Sciatic nerve (tissue), 2 donors: ENCODE measurements around the gene STX19. TPM values are rescaled to one million over a fixed set of nuclear protein-coding genes. Genes with fewer than 3 reads are reported as not detected.
"Not testable (repeated sequence)": the region's sequence is repeated elsewhere in the genome, so short reads cannot be mapped to it uniquely, and the experiment has no call there.

Experiments
- ATAC-seq: fragments of 200-7000 bp; cut with Tn5 transposase; one replicate; pipeline ENCODE4 v1.9.1; 2020; ENCODE audit warnings: mild to moderate bottlenecking, moderate library complexity
- DNase-seq: peaks from one replicate; pipeline ENCODE4 v3.0.0-alpha.2; 2020; ENCODE audit warnings: low spot score
- intact Hi-C: fragments of 100-400 bp; cut with DNase I; formaldehyde crosslinking; loops from one replicate; pipeline ENCODE4 v1.14.2; 2022
- total RNA-seq: library from RNA; stranded (reverse); fragmentation: NEBNext Ultra II Directional; extraction: Animal tissue kit (Norgen Biotek cat#: 25700); gene quantifications from one replicate; pipeline ENCODE4 v1.2.1, GENCODE V29; 2021
- donor health status: DM: no; HTN: no; CAD: no.
- donor health status: DM: no; HTN: no; CAD: no.

STX19 gene
- total RNA-seq, 1 donor from 2014 or later = 0.31 TPM

DNA sequence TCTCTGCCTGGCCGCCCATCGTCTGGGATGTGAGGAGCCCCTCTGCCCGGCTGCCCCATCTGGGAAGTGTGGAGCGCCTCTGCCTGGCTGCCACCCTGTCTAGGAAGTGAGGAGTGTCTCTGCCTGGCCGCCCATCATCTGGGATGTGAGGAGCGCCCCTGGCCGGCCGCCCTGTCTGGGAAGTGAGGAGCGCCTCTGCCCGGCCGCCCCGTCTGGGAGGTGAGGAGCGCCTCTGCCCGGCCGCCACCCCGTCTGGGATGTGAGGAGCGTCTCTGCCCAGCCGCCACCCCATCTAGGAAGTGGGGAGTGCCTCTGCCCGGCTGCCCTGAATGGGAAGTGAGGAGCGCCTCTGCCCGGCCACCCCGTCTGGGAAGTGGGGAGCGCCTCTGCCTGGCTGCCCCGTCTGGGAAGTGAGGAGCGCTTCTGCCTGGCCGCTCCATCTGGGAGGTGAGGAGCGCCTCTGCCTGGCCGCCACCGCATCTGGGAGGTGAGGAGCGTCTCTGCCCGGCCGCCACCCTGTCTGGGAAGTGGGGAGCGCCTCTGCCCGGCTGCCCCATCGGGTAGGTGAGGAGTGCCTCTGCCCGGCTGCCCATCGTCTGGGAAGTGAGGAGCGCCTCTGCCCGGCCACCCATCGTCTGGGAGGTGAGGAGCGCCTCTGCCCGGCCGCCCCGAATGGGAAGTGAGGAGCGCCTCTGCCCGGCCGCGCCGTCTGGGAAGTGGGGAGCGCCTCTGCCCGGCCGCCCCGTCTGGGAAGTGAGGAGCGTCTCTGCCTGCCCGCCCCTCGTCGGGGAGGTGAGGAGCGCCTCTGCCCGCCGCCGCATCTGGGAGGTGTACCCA lies 15.9 kb upstream of the STX19 start:
- DNase-seq = not testable (repeated sequence)

DNA sequence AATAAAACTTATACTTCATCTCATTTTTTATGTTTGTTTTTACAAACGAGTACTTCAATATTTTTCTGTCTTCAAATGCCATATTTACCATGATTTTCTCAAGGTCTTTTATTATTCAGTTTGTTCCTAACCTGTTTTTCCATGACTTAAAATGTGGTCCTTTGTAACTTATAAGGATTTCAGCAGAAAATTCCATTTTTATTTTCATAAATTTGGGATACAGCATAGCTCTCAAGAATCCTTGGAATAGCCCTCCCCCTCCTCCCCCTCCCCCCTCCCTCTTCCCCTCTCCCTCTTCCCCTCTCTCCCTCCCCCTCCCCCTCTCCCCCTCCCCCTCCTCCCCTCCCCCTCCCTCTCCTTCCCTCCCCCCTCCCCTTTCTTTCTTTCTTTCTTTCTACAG lies 14.9 kb upstream of the STX19 start:
- no peak for DNase-seq
- intact Hi-C loops = no loop called here
- ATAC-seq = no peak

More for the DNA sequence above, 15.9 kb upstream of the STX19 start:
- intact Hi-C loops, ATAC-seq: not testable (repeated sequence)

DNA sequence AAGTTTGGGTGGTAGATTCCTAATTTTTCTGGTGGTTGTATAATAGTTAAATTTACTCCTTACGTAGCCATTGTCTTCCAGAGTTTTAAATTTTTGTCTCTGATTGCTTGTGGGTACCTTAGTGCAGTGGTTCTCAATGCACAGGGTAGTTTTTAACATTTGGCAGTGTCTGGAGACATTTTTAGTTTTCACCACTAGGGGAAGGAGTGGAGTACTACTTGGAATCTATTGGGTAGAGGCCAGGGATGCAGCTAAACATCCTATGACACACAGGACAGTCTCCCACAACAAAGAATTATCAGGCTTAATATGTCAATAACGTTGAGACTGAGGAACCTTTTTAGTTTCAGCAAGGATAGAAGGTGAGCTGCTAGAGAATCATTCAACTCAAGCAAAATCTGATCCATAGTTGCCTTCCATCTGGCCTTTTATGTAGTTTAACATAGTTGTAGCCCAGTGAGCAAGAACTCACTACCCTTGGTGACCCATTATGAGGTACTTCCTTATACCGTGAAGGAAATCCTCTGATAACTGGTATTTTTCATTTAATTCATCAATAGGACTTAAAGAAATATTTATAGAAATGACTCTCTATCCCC lies 8.6 kb upstream of the STX19 start:
- ATAC-seq = no peak

DNA sequence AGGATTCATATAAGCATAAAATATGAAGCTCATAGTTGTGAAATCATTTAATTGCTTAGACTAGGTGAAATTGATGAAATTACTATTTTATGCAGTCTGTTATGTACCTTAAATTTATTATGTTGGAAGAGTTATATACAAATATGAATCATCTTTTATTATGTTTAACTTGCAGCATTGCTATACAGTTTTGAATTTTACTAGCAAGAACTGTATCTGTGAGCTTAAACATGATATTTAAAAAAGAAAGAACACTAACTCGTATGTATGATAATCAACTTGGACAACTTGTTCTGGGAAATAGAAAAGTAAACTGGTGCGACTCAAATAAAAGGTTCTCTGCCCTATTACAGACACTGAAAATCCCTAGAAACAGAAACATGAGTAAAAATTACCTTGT lies 1.8 kb downstream of the STX19 start:
- ATAC-seq = no peak
- no peak for DNase-seq
- intact Hi-C loops = no loop called here

More for the DNA sequence above, 8.6 kb upstream of the STX19 start:
- intact Hi-C loops = no loop called here
- no peak for DNase-seq

DNA sequence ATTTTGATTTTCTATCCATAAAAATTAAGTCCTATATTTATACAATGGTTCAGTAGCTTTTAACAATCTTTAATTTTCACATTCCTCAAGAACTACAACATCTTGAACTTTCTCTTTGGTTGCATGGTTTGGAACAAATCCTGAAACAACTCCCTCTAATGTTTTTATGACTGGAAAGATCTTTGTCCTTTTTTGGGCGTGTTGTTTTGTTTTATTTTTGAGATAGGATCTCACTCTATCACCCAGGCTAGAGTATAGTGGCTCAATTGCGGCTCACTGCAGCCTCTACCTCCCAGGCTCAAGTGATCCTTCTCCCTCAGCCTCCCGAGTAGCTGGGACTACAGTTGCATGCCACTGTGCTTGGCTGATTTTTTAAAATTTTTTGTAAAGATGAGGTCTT lies 4.0 kb downstream of the STX19 start:
- intact Hi-C loops = no loop called here
- DNase-seq = no peak
- ATAC-seq = peak; percentile 42

DNA sequence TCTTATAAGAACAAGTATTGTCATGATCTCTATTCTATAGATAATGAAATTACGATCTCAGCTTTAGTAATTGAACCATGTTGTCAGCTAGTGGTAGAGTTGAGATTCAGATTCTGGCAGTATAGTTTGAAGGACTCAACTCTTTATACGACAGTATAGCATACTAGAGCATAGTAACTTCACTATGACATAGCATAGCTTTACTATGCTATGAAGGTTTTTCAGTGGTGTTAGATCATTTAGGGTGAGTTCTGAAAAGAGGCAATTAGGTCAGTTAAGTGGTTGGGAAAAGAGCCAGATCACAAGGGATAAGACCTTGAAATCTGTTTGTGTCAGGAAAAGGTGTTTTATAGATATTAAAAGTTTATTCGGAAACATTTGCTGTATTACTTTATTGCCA lies 8.1 kb downstream of the STX19 start:
- ATAC-seq (no peak), DNase-seq (no peak)
- intact Hi-C loops = no loop called here

DNA sequence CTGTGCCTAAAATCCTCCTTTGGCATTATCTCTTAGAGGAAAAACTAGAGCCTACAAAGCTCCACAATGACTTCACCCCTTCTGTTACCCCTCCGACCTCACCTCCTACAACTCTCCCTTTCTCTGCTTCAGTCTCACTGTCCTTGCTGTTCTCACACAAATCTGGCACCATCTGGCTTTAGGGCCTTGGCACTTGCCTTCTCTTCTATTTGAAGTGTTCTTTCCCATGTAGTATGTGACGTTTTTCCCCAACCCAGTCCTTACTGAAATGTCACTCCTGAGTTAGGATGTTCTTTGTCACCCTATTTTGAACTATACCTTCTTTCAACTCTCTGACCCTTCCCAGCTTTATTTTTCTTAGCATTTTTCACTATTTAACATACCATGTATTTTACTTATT lies 8.7 kb downstream of the STX19 start:
- intact Hi-C loops = no loop called here
- ATAC-seq (no peak), DNase-seq (no peak)

DNA sequence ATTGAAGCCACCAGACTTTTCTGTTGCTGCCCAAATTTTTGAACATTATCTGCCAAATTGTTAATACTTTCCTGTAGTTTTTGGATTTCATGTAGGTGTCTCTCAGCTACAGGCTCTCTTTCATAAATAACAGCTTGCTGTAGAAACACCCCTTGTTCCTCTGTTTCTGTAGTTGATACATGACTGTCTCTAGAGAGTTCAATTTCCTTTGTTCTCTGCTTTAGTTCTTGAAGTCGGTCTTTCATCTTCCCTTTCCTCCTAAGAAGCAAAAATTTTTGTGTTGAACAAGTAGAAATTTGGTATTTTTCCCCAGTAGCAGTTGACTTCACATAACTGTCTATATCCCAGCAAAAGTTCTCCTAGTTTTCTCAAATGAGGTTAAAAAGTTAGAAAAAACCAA lies 13.4 kb downstream of the STX19 start:
- ATAC-seq (no peak), DNase-seq (no peak)
- intact Hi-C loops = no loop called here

DNA sequence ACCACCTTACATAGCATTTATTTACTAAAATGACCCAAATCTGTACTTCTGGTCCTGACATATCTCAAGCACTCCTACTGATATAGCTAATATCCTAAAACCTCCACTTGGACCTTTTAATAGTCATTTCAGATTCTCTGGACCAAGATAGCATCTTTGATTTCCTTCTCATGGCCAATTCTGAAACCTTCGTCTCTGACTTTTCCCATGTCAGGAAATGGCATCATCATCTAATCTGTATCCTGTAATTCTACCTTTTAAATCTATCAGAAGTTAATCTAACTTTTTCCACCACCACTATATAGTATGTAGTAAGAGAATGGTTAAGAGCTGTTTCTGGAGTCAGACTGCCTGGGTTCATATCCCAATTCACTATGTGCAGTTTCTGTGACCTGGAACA lies 16.2 kb downstream of the STX19 start:
- ATAC-seq = no peak
- DNase-seq = no peak
- intact Hi-C loops = no loop called here

DNA sequence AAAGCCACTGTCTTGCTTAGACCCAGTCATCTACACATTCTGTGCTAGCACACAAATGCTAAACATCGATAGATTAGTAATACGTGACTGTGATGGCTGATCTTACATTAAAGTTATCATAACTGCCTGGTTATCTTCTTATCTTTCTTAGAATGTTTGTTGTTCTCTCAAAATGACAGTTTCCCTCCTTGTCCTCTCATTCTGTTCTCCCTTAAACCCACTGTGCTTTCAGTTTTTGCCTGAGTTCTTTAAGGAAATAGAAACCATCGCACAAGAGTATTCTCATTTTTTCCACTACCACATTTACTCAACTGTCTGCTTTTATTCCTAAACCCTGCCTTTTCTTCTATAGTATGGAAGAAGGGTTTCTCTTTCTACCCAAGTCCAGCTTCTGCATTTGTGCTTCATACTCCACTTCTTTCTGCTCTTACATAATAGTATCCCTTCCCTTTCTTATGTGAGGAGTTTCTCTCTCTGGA lies 17.1 kb downstream of the STX19 start:
- intact Hi-C loops = no loop called here
- no peak for DNase-seq
- no peak for ATAC-seq

DNA sequence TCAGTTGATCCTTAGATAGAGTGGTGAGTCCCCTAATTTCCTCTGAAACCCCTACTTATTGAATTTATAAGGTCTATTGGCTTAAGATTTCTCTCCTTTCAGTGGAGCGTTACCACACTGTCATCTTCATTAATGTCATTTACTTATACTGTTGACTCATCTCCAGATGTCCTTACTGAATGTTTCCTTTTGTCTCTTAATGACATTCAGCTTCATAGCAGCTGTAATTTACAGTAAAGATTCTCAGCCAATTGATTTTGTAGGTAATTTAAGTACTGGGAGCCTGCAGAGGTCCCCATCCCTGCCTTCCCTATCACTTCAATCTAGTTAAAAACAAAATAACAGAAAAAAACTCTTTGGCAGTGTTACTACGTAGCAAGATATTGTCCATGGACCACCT lies 18.8 kb downstream of the STX19 start:
- DNase-seq = no peak
- intact Hi-C loops = no loop called here
- ATAC-seq = no peak

DNA sequence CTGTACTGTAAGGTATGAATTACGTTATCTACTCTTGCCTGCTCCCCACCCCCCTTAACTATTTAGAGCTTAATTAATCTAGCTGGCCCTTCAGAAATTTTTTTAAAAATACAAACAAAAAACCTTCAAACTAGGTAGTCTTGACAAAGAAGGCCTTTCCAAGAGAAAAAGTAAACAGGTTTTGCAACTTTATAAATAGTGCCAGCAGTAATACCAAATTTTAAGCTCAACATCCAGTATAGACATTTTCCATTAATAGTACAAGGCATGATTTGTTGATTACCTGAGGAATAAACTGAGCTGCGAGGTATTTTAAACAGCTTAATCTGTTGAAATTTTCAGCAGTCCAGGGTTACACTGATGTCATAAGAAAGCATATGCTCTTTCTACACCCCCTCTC lies 20.1 kb downstream of the STX19 start:
- DNase-seq (no peak), ATAC-seq (no peak)
- intact Hi-C loops = no loop called here

DNA sequence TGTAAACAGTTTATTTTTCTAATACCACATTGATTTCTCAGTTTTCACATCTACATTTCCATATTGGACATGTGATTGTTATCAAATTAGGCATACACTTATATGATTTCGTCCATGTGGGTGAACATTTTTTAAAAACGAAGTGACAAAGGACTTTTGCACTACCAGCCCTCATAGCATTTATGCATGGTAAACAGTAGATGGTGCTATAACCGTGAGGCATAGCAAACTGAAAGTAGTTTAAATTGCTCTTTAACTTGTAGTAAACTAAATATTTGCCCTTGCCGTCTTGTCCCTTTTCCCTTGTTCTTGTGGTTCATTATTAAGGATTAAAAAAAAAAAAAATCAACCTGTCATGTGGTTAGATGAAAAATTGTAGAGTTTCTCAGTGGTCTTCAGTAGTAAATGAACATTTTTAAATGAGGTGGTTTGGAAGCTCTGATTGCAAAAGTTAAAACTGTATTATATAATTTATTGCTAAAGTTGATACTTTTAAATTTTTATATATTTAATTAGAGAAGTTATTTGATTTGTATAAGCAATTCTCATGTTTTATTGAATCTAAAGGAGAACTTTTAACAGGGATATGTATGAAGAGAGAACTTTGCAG lies 24.0 kb downstream of the STX19 start:
- intact Hi-C loops = no loop called here
- peak; percentile 72 for ATAC-seq
- DNase-seq = no peak

DNA sequence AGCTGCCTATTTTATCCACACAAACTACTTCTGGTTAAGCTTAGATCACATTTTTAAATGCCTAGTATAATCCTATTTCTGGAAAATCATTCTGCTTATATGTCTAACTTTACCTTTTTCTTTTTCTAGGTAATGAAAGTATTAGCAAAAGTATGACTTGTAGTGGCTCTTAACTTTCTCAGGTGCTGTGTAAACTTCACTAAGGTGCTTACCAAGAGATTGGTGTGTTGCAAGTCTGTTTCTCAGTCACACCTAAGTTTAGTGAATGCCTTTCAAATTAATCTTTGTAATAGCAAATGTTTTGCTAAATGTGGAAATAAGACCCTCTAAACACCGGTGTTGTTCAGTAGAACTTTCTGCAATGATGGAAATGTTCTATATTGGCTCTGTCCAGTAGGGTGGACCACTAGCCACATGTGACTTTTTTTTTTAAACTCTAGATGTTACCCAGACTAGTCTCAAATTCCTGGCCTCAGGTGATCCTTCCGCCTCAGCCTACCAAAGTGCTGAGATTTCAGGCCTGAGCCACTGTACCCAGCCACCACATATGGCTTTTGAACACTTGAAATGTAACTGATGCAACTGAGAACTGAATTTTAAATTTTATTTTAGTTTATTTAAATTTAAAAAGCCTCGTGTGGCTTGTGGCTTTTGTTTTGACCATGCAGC lies 26.4 kb downstream of the STX19 start:
- ATAC-seq (no peak), DNase-seq (no peak)
- intact Hi-C loops = no loop called here

DNA sequence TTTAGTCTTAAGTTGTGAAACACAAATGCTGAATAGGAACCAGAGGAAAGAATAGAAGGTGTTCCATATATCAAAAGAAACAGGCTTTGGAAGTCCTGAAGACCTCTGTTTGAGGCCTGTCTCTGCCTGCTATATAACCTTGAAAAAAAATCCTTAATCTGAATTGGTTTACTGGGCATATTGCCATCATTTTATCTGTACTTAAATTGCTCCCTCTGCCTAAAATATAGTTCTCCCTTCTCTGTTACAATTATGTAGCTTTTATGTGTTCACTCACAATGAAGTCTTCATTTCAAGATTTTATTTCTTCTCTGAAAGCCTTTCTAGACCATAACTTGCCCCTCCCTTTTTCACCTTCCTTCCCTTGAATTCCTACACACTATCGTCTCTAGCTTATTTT lies 27.2 kb downstream of the STX19 start:
- intact Hi-C loops = no loop called here
- no peak for ATAC-seq
- no peak for DNase-seq

DNA sequence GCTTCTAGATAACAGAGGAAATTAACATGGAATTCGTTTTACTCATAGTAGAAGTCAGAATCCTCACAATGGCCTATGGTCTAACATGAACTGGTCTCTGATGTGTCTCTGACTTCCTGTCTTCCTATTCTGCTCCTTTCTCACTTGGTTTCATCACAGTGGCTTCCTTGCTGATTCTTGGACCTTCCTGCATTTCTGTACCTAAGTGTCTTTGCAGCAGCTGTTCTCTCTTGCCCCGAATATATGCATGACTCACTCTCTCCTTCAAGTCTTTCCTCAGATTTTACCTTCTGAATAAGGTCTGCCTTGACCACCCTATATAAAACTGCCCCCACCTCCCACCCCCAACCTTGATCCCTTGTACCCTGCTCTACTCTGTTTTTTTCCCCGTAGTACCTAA lies 34.3 kb downstream of the STX19 start:
- DNase-seq (no peak), ATAC-seq (no peak)
- intact Hi-C loops = no loop called here

DNA sequence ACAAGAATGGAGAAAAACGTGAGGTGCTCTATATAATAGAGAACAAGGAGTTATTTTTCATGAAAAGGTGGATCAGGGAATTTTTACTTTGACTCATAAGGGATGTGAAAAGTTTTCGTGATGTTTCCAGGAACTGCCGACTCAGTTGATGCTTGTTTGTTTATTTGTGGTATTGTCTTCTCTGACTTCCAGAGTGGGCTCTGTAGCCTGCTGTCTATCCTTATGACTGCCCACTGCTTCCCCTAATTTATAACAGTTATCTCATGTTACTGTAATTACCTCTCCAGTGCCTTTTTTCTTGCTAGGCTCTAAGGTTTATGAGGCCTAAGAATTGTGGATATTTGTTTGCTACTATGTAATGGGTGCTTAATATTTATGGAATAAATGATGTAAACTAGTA lies 36.2 kb downstream of the STX19 start:
- no peak for ATAC-seq
- intact Hi-C loops = no loop called here

DNA sequence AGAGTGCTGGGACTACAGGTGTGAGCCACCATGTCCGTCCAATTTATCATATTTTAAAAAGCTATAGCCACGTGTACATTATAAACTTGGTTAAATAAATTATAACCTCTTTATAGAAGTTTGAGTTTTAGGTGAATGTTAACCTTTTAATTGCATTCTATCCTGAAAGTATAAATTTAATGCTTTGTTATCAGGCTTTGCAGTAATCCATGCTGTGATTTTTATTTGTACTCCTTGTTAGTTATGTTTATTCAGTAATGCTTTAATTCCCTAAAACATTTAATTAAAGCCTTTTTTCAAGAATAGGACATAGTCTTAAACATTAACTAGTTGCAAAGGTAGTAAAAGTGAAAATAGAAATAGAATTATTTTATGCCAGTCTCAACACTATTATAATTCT lies 36.8 kb downstream of the STX19 start:
- intact Hi-C loops = no loop called here
- DNase-seq (no peak), ATAC-seq (no peak)

More for the DNA sequence above, 36.2 kb downstream of the STX19 start:
- DNase-seq = no peak

DNA sequence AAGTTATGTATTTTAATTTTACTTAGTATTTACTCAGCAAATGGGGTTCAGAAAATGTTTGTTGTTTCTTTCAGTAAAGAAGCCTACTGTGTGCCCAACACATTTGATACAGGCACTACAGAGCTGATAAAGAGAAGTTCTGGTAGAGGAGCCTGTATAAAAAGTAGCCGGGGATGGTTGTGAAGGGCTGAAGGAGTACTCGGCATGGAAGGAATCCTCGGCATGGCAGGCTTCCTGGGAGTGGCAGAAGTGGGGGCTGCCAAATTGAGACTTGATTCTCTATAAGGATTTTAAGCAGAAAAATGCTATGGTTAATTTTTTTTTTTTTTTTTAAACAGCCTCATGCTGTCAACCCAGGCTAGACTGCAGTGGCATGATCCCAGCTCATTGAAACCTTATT lies 39.2 kb downstream of the STX19 start:
- DNase-seq (no peak), ATAC-seq (no peak)
- intact Hi-C loops = no loop called here

DNA sequence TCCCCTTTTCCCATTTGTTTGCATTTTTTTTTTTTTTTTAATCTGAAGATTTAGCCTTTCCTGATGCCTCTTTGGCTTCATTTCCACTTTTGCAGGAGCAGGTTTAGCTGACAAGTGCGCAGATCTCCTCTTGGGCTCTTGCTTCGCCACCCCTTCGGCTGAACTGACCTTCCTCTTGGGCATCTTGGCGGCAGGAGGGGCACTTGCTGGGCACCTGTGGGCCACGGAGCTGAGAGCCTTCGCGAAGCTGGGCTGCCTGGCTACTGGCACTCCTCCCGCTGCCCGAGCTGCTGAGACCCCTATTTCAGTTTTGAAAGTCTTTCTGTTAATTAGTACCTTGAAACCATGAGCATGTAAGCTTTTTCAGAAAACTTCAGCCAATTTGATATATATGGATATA lies 39.6 kb downstream of the STX19 start:
- intact Hi-C loops = no loop called here
- DNase-seq (no peak), ATAC-seq (no peak)
